GM12878 (cell line): ENCODE results near the gene DLST. TPM values are rescaled to one million over a fixed set of nuclear protein-coding genes. Genes with fewer than 3 reads are reported as not detected.

Source experiments
- ATAC-seq: fragments of 200-7000 bp; cut with Tn5 transposase; 3 replicates; pipeline ENCODE4 v1.9.1; 2020; ENCODE audit warnings: mild to moderate bottlenecking, moderate library complexity
- BruUV-seq: library from RNA; stranded (reverse); fragments of 400-500 nt; replicated peaks from 2 replicates; lab custom pipeline; 2021; lab: Mats Ljungman, UMichigan
- CTCF ChIA-PET: fragments of 300-600 bp; sonication (Branson Sonifier 250); formaldehyde crosslinking; extraction: SDS; loops from one replicate; lab custom pipeline; 2021; ENCODE audit warnings: inconsistent platforms; lab: Yijun Ruan, JAX
- POLR2A ChIA-PET: fragments of 350-600 bp; formaldehyde crosslinking; extraction: SDS; loops from one replicate; lab custom pipeline; 2021; ENCODE audit warnings: inconsistent platforms; lab: Charles Lee
- RAD21 ChIA-PET: fragments of 300-600 bp; sonication (Branson Sonifier 250); formaldehyde crosslinking; loops from one replicate; lab custom pipeline; 2023; ENCODE audit warnings: antibody characterized with exemption; ENCODE audit not compliant: unreplicated experiment; lab: Charles Lee
- SMC1A ChIA-PET: fragments of 300-600 bp; sonication (Branson Sonifier 250); formaldehyde crosslinking; loops from one replicate; lab custom pipeline; 2023; ENCODE audit not compliant: unreplicated experiment, uncharacterized antibody; lab: Charles Lee
- DNase-seq: peaks from one replicate; pipeline ENCODE4 v3.0.0-alpha.2; 2011; ENCODE audit warnings: low read depth, low spot score
- FAIRE-seq: peaks from 3 replicates; lab custom pipeline; 2011; peaks lifted over from hg19 to GRCh38; lab: Jason Lieb, UNC
- H2AFZ ChIP-seq: 2 replicates; pipeline ENCODE4 v1.6.0; 2011; ENCODE audit warnings: low read depth, low read length, control low read depth; ENCODE audit not compliant: control insufficient read depth
- H3K27ac ChIP-seq: 2 replicates; pipeline ENCODE4 v1.5.1; 2011; ENCODE audit warnings: control low read depth; ENCODE audit not compliant: control insufficient read depth, insufficient read depth
- H3K27me3 ChIP-seq, 2 experiments: replicated peaks in 1 of 2; 2 replicates each; pipeline versions ENCODE4 v1.6.0 to v1.6.1; 2011; ENCODE audit warnings: low read length in 1 of 2; ENCODE audit not compliant: control insufficient read depth in 2 of 2, insufficient read depth in 2 of 2
- H3K36me3 ChIP-seq, 2 experiments: 2 replicates each; pipeline ENCODE4 v1.5.1; 2011; ENCODE audit warnings: low read length in 1 of 2; ENCODE audit not compliant: control insufficient read depth in 2 of 2, insufficient read depth in 2 of 2
- H3K4me1 ChIP-seq: 2 replicates; pipeline ENCODE4 v1.6.1; 2011; ENCODE audit warnings: mild to moderate bottlenecking, low read length, moderate library complexity, mixed read lengths; ENCODE audit not compliant: control insufficient read depth, insufficient read depth
- H3K4me2 ChIP-seq: 2 replicates; pipeline ENCODE4 v1.6.0; 2011; ENCODE audit warnings: control low read depth; ENCODE audit not compliant: control insufficient read depth, insufficient read depth
- H3K4me3 ChIP-seq: fragments of 200-600 bp; sonication (generic); 2 replicates; pipeline ENCODE4 v1.5.1; 2016
- H3K79me2 ChIP-seq: 2 replicates; pipeline ENCODE4 v1.6.0; 2011; ENCODE audit warnings: low read length; ENCODE audit not compliant: control insufficient read depth, insufficient read depth
- H3K9ac ChIP-seq: 2 replicates; pipeline ENCODE4 v1.8.0; 2011; ENCODE audit warnings: low read length, control low read depth, mixed read lengths; ENCODE audit not compliant: control insufficient read depth, insufficient read depth
- H3K9me3 ChIP-seq: replicated peaks from 3 replicates; pipeline ENCODE4 v1.5.1; 2011; ENCODE audit warnings: mild to moderate bottlenecking, low read length; ENCODE audit not compliant: control insufficient read depth, insufficient read depth
- H4K20me1 ChIP-seq: 2 replicates; pipeline ENCODE4 v1.6.0; 2011; ENCODE audit not compliant: control insufficient read depth, insufficient read depth
- IKZF1 ChIP-seq: fragments of 450-650 bp; conservative IDR thresholded peaks from 2 replicates; pipeline ENCODE4 v1.6.1; 2017; ENCODE audit warnings: antibody characterized with exemption, mild to moderate bottlenecking
- MEF2A ChIP-seq: IDR thresholded peaks from 2 replicates; pipeline ENCODE4 v1.6.1; 2011; ENCODE audit warnings: low read depth, mild to moderate bottlenecking, low read length, moderate library complexity; ENCODE audit not compliant: insufficient read depth
- NFIC ChIP-seq: IDR thresholded peaks from 2 replicates; pipeline ENCODE4 v1.6.1; 2012; ENCODE audit warnings: low read depth, mild to moderate bottlenecking, inconsistent platforms, low read length, moderate library complexity
- PKNOX1 ChIP-seq: fragments of 450-650 bp; IDR thresholded peaks from 2 replicates; pipeline ENCODE4 v1.6.1; 2016; ENCODE audit warnings: mild to moderate bottlenecking
- RAD21 ChIP-seq: IDR thresholded peaks from 2 replicates; pipeline ENCODE4 v1.6.1; 2011; ENCODE audit warnings: mild to moderate bottlenecking, low read depth, low read length, moderate library complexity; ENCODE audit not compliant: insufficient read depth
- SIN3A ChIP-seq: IDR thresholded peaks from 2 replicates; pipeline ENCODE4 v1.6.1; 2012; ENCODE audit warnings: low read depth, low read length, improper control_type of control experiment
- SMC3 ChIP-seq: IDR thresholded peaks from 2 replicates; pipeline ENCODE4 v1.6.1; 2011; ENCODE audit warnings: low read length, improper control_type of control experiment, borderline replicate concordance
- STAT3 ChIP-seq: IDR thresholded peaks from 2 replicates; pipeline ENCODE4 v1.6.1; 2011; ENCODE audit warnings: low read depth, low read length, improper control_type of control experiment
- SUPT20H ChIP-seq: IDR thresholded peaks from 2 replicates; pipeline ENCODE4 v1.6.1; 2011; ENCODE audit warnings: low read depth, mild to moderate bottlenecking, low read length, moderate library complexity, borderline replicate concordance; ENCODE audit not compliant: control insufficient read depth
- YY1 ChIP-seq: IDR thresholded peaks from 2 replicates; pipeline ENCODE4 v1.6.1; 2011; ENCODE audit warnings: low read depth, mild to moderate bottlenecking, low read length
- WGBS: methylation state at CpG from one replicate; pipeline ENCODE4 v1.1.6; 2016; ENCODE audit warnings: low lambda C conversion rate; ENCODE audit not compliant: insufficient replicate concordance, insufficient coverage; ENCODE audit errors: missing lambda C conversion rate; 5-methylcytosine and 5-hydroxymethylcytosine counted together
- in situ Hi-C: fragments of 300-500 bp; cut with MboI; formaldehyde crosslinking; loops from 9 replicates; pipeline ENCODE4 v1.14.3; 2018; ENCODE audit warnings: mixed read lengths
- intact Hi-C: fragments of 100-400 bp; cut with micrococcal nuclease; formaldehyde crosslinking; loops from one replicate; pipeline ENCODE4 v1.14.2; 2022; ENCODE audit not compliant: unreplicated experiment
- polyA plus RNA-seq, 11 experiments: library from polyadenylated mRNA; depleted of rRNA in 4 of 11; unstranded in 6 of 11; stranded (reverse) in 5 of 11; fragments of >200 nt; fragmentation: Nextera tagmentation in 4 of 11; fragmentation: Illumina TruSeq in 1 of 11; extraction: Ambion mirVana in 4 of 11; extraction: Trizol in 1 of 11; gene quantifications; 1 replicate in 1 of 11; 2 replicates in 10 of 11; pipeline versions ENCODE4 v1.2.1 to v1.2.3, GENCODE V29; 2011 to 2016; ENCODE audit warnings: inconsistent platforms in 2 of 11, missing spikeins in 2 of 11, low read depth in 1 of 11
- total RNA-seq, 4 experiments: library from RNA; depleted of rRNA in 3 of 4; stranded (reverse); fragments of >200 nt in 3 of 4; fragmentation: Illumina TruSeq in 1 of 4; extraction: Trizol in 1 of 4; gene quantifications; 2 replicates each; pipeline versions ENCODE4 v1.2.1 to v1.2.3, GENCODE V29; 2013 to 2021
- TF ChIP-seq, protein P1 (sequence below), 3 experiments: IDR thresholded peaks in 2 of 3; conservative IDR thresholded peaks in 1 of 3; 2 replicates each; pipeline ENCODE4 v1.5.1; 2011; ENCODE audit warnings: low read depth in 3 of 3, low read length in 3 of 3, mild to moderate bottlenecking in 3 of 3, control low read depth in 2 of 3, moderate library complexity in 2 of 3, inconsistent platforms in 1 of 3, mixed read lengths in 1 of 3; ENCODE audit not compliant: control insufficient read depth in 2 of 3, insufficient read depth in 1 of 3; ENCODE audit errors: extremely low read depth in 1 of 3
- TF ChIP-seq, protein P2 (sequence below): fragments of 150-350 bp; IDR thresholded peaks from 2 replicates; pipeline ENCODE4 v1.6.1; 2016; ENCODE audit warnings: low read depth, low read length

DLST gene
- total and polyA plus RNA-seq, 10 of the 15 experiments (the other 5 are each of a cell fraction or from before 2014, with no cell fraction given): 2.9 to 141 (median 67.7) TPM

DNA sequence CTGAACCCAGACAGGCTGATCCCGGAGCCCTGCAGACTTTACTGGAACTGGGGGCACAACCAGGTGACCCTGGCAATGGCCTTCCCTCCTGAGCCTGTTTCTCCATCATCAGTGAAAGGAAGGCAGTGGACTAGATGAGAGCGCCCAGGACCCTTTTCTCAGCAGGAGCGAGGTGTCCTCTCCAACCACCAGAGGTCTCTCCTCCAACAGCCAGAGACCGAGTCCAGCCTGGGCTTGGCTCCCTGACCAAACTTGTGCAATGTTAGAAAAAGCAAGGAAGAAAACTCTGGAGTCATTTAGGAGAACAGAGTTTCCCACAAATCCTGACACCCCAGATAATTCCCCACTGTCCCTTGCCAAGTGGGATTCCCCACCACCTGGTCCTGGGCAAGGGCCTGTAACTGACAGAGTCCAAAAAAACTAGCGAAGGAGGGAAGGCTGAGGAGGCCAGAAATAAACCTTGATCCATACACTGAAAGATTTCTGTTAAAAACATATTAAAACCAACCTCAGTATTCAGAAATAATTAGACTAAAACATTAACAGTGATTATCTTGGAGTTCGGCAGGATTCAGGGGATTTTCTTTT is 32.4 kb downstream of the DLST start:
- ChIA-PET SMC1A (no interaction called here), POLR2A (no interaction called here), CTCF (interaction anchor here (1.6 to 4.7 kb wide), 2 partner anchors 53 to 175 kb away, joined by 4 to 24 read pairs; no protein-coding TSS in a partner anchor), RAD21 (interaction anchor here (1.4 kb wide), 1 partner anchor 175 kb away, joined by 4 read pairs; no protein-coding TSS in a partner anchor)
- WGBS: 37% methylated on average over 6 of the region's 6 CpGs
- H3K36me3 ChIP-seq: no peaks in the 10 kb centered on the region
- no peak overlapping the region for H3K27ac ChIP-seq
- H3K9me3 ChIP-seq: no peaks in the 10 kb centered on the region
- H4K20me1 ChIP-seq: no peaks in the 10 kb centered on the region
- in situ Hi-C loops (no loop called here), intact Hi-C loops (loop anchor here (1.0 kb wide), 2 partner anchors 32 to 174 kb away; no protein-coding TSS in a partner anchor)
- DNase-seq (no peak), ATAC-seq (peak; percentile 88), FAIRE-seq (no peak)
- H3K79me2 ChIP-seq: no peaks in the 10 kb centered on the region
- H3K4me3 ChIP-seq: no peak overlapping the region
- no peaks in the 10 kb centered on the region for H3K27me3 ChIP-seq
- no peak overlapping the region for H3K4me2 ChIP-seq
- no peak overlapping the region for H2AFZ ChIP-seq
- H3K4me1 ChIP-seq: no peaks in the 10 kb centered on the region
- no peak overlapping the region for H3K9ac ChIP-seq
- BruUV-seq: no TSS peak
- TF ChIP-seq SMC3: peak; percentile 64; the same call in 1 of the 2 replicates
- no peak for TF ChIP-seq NFIC
- peak; percentile 76 for TF ChIP-seq RAD21
- no peak for TF ChIP-seq IKZF1
- TF ChIP-seq YY1: 0 out of 2 replicates have a peak, but pooled peaks have one; percentile 37
- TF ChIP-seq PKNOX1: no peak
- no peak for TF ChIP-seq SIN3A
- TF ChIP-seq, protein P1, sequence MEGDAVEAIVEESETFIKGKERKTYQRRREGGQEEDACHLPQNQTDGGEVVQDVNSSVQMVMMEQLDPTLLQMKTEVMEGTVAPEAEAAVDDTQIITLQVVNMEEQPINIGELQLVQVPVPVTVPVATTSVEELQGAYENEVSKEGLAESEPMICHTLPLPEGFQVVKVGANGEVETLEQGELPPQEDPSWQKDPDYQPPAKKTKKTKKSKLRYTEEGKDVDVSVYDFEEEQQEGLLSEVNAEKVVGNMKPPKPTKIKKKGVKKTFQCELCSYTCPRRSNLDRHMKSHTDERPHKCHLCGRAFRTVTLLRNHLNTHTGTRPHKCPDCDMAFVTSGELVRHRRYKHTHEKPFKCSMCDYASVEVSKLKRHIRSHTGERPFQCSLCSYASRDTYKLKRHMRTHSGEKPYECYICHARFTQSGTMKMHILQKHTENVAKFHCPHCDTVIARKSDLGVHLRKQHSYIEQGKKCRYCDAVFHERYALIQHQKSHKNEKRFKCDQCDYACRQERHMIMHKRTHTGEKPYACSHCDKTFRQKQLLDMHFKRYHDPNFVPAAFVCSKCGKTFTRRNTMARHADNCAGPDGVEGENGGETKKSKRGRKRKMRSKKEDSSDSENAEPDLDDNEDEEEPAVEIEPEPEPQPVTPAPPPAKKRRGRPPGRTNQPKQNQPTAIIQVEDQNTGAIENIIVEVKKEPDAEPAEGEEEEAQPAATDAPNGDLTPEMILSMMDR (IDR thresholded peaks at IDR 0.05 in 2 of 3, conservative IDR thresholded peaks at IDR 0.05 in 1 of 3; ENCODE audit: control insufficient read depth in 2 of 3, extremely low read depth in 1 of 3, insufficient read depth in 1 of 3, low read depth in 3 of 3, low read length in 3 of 3): peak; percentile 62 to 76 (median 70)
- TF ChIP-seq SUPT20H: no peak
- TF ChIP-seq MEF2A: no peak
- TF ChIP-seq, protein P2, sequence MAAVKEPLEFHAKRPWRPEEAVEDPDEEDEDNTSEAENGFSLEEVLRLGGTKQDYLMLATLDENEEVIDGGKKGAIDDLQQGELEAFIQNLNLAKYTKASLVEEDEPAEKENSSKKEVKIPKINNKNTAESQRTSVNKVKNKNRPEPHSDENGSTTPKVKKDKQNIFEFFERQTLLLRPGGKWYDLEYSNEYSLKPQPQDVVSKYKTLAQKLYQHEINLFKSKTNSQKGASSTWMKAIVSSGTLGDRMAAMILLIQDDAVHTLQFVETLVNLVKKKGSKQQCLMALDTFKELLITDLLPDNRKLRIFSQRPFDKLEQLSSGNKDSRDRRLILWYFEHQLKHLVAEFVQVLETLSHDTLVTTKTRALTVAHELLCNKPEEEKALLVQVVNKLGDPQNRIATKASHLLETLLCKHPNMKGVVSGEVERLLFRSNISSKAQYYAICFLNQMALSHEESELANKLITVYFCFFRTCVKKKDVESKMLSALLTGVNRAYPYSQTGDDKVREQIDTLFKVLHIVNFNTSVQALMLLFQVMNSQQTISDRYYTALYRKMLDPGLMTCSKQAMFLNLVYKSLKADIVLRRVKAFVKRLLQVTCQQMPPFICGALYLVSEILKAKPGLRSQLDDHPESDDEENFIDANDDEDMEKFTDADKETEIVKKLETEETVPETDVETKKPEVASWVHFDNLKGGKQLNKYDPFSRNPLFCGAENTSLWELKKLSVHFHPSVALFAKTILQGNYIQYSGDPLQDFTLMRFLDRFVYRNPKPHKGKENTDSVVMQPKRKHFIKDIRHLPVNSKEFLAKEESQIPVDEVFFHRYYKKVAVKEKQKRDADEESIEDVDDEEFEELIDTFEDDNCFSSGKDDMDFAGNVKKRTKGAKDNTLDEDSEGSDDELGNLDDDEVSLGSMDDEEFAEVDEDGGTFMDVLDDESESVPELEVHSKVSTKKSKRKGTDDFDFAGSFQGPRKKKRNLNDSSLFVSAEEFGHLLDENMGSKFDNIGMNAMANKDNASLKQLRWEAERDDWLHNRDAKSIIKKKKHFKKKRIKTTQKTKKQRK: no peak
- TF ChIP-seq STAT3: no peak
